H1 (cell line): ENCODE data around the gene RRP7A. TPM values are rescaled to one million over a fixed set of nuclear protein-coding genes. Genes with fewer than 3 reads are reported as not detected.
"Not testable (repeated sequence)": the region's sequence is repeated elsewhere in the genome, so short reads cannot be mapped to it uniquely, and the experiment has no call there.

Experiments used
- CTCF ChIA-PET: fragments of 300-600 bp; sonication (Branson Sonifier 250); formaldehyde crosslinking; loops from one replicate; lab custom pipeline; 2021; ENCODE audit not compliant: partially characterized antibody; lab: Charles Lee
- POLR2A ChIA-PET: fragments of 300-600 bp; sonication (Branson Sonifier 250); formaldehyde crosslinking; loops from one replicate; lab custom pipeline; 2021; ENCODE audit warnings: inconsistent platforms; ENCODE audit not compliant: partially characterized antibody; lab: Charles Lee
- DNase-seq, 2 experiments: peaks; one replicate each; pipeline versions ENCODE4 v3.0.0 to v3.0.0-alpha.2; 2010 to 2022; ENCODE audit warnings: low spot score in 2 of 2, low read depth in 1 of 2, mixed read lengths in 1 of 2
- FAIRE-seq: peaks from 2 replicates; lab custom pipeline; 2011; peaks lifted over from hg19 to GRCh38; lab: Jason Lieb, UNC
- H2AFZ ChIP-seq: 2 replicates; pipeline ENCODE4 v1.8.1; 2012; ENCODE audit warnings: low read length, inconsistent platforms
- H2AK5ac ChIP-seq: 2 replicates; pipeline ENCODE4 v1.6.1; 2013; ENCODE audit warnings: low read depth, low read length
- H2BK120ac ChIP-seq: replicated peaks from 2 replicates; pipeline ENCODE3; 2013; ENCODE audit warnings: low read depth, low read length, inconsistent platforms
- H2BK12ac ChIP-seq: 2 replicates; pipeline ENCODE4 v1.6.1; 2013; ENCODE audit warnings: low read depth, low read length
- H2BK15ac ChIP-seq: 2 replicates; pipeline ENCODE4 v1.6.1; 2013; ENCODE audit warnings: low read length
- H2BK20ac ChIP-seq: 2 replicates; pipeline ENCODE4 v1.6.1; 2013; ENCODE audit warnings: low read length
- H2BK5ac ChIP-seq: 2 replicates; pipeline ENCODE4 v1.6.1; 2013; ENCODE audit warnings: low read depth, low read length
- H3K14ac ChIP-seq: 2 replicates; pipeline ENCODE4 v1.6.1; 2013; ENCODE audit warnings: inconsistent platforms; ENCODE audit not compliant: insufficient read length
- H3K18ac ChIP-seq: 2 replicates; pipeline ENCODE4 v1.6.1; 2013; ENCODE audit warnings: low read length; ENCODE audit errors: extremely low read depth
- H3K23ac ChIP-seq: 2 replicates; pipeline ENCODE4 v1.6.1; 2013; ENCODE audit warnings: inconsistent platforms; ENCODE audit not compliant: insufficient read length
- H3K23me2 ChIP-seq: 2 replicates; pipeline ENCODE4 v1.6.1; 2013; ENCODE audit warnings: low read depth, low read length
- H3K27ac ChIP-seq: 2 replicates; pipeline ENCODE4 v1.6.1; 2011; ENCODE audit warnings: low read depth, low read length, inconsistent platforms
- H3K27me3 ChIP-seq, 4 experiments: replicated peaks in 1 of 4; 1 replicate in 1 of 4; 2 replicates in 3 of 4; pipeline versions ENCODE4 v1.6.1 to v1.8.1; 2011 to 2013; ENCODE audit warnings: low read length in 3 of 4, mild to moderate bottlenecking in 3 of 4, inconsistent platforms in 2 of 4, mixed read lengths in 2 of 4, moderate library complexity in 1 of 4; ENCODE audit not compliant: control insufficient read depth in 3 of 4, insufficient read depth in 3 of 4; ENCODE audit errors: extremely low read depth in 1 of 4
- H3K36me3 ChIP-seq, 4 experiments: 2 replicates each; pipeline versions ENCODE4 v1.6.1 to v1.8.1; 2011 to 2013; ENCODE audit warnings: mild to moderate bottlenecking in 4 of 4, low read length in 3 of 4, moderate library complexity in 2 of 4, control low read depth in 1 of 4, inconsistent platforms in 1 of 4; ENCODE audit not compliant: insufficient read depth in 4 of 4, control insufficient read depth in 2 of 4
- H3K4ac ChIP-seq: replicated peaks from 2 replicates; pipeline ENCODE3; 2013; ENCODE audit warnings: low read length, low read depth, mixed read lengths, inconsistent platforms; ENCODE audit not compliant: insufficient read length
- H3K4me1 ChIP-seq, 4 experiments: replicated peaks in 1 of 4; 1 replicate in 1 of 4; 2 replicates in 3 of 4; pipeline versions ENCODE4 v1.6.1 to v1.8.1; 2011 to 2013; ENCODE audit warnings: low read length in 3 of 4, inconsistent platforms in 2 of 4, mixed read lengths in 1 of 4; ENCODE audit not compliant: insufficient read depth in 4 of 4, control insufficient read depth in 3 of 4
- H3K4me2 ChIP-seq, 2 experiments: 2 replicates each; pipeline versions ENCODE4 v1.6.1 to v1.8.1; 2011 to 2013; ENCODE audit warnings: low read depth in 2 of 2, low read length in 2 of 2, control low read depth in 1 of 2, inconsistent platforms in 1 of 2, mild to moderate bottlenecking in 1 of 2; ENCODE audit not compliant: insufficient read depth in 1 of 2
- H3K4me3 ChIP-seq, 4 experiments: fragments of 200-600, 300-600 bp in 1 of 4; sonication (generic), shearing (Covaris generic), sonication (Bioruptor Twin) in 1 of 4; 2 replicates each; pipeline versions ENCODE4 v1.5.1 to v1.8.1; 2011 to 2016; ENCODE audit warnings: low read length in 4 of 4, low read depth in 3 of 4, control low read depth in 2 of 4, inconsistent platforms in 2 of 4, mild to moderate bottlenecking in 2 of 4, mixed read lengths in 1 of 4, moderate library complexity in 1 of 4; ENCODE audit not compliant: insufficient read depth in 2 of 4; ENCODE audit errors: extremely low read depth in 1 of 4
- H3K56ac ChIP-seq: replicated peaks from 2 replicates; pipeline ENCODE3; 2013; ENCODE audit warnings: low read depth, mild to moderate bottlenecking, mixed read lengths, low read length, inconsistent platforms; ENCODE audit not compliant: insufficient read length
- H3K79me1 ChIP-seq: 2 replicates; pipeline ENCODE4 v1.6.1; 2013; ENCODE audit warnings: low read depth, low read length, control low read depth
- H3K79me2 ChIP-seq, 2 experiments: 2 replicates each; pipeline versions ENCODE4 v1.6.1 to v1.8.1; 2012 to 2013; ENCODE audit warnings: low read length in 2 of 2, mild to moderate bottlenecking in 2 of 2, inconsistent platforms in 1 of 2; ENCODE audit not compliant: insufficient read depth in 2 of 2, control insufficient read depth in 1 of 2
- H3K9ac ChIP-seq, 4 experiments: replicated peaks in 1 of 4; 1 replicate in 1 of 4; 2 replicates in 3 of 4; pipeline versions ENCODE4 v1.6.1 to v1.8.1; 2011 to 2013; ENCODE audit warnings: low read depth in 3 of 4, low read length in 3 of 4, control low read depth in 2 of 4, mild to moderate bottlenecking in 2 of 4, moderate library complexity in 2 of 4, inconsistent platforms in 1 of 4; ENCODE audit errors: extremely low read depth in 1 of 4
- H3K9me3 ChIP-seq, 2 experiments: 2 replicates each; pipeline versions ENCODE4 v1.6.1 to v1.8.1; 2012 to 2013; ENCODE audit warnings: mild to moderate bottlenecking in 2 of 2, moderate library complexity in 2 of 2, control low read depth in 1 of 2, inconsistent platforms in 1 of 2, low read depth in 1 of 2, low read length in 1 of 2, mixed read lengths in 1 of 2; ENCODE audit not compliant: insufficient read depth in 2 of 2
- H4K20me1 ChIP-seq, 2 experiments: replicated peaks in 1 of 2; 2 replicates each; pipeline versions ENCODE3 to v1.8.1; 2011 to 2013; ENCODE audit warnings: inconsistent platforms in 2 of 2, low read length in 2 of 2, mild to moderate bottlenecking in 1 of 2; ENCODE audit not compliant: insufficient read depth in 2 of 2, control insufficient read depth in 1 of 2
- H4K5ac ChIP-seq: 2 replicates; pipeline ENCODE4 v1.6.1; 2013; ENCODE audit warnings: low read length, low read depth, mixed read lengths, inconsistent platforms; ENCODE audit not compliant: insufficient read length
- H4K8ac ChIP-seq: 2 replicates; pipeline ENCODE4 v1.8.0; 2013; ENCODE audit warnings: mild to moderate bottlenecking, moderate library complexity, low read length, inconsistent platforms; ENCODE audit not compliant: insufficient read depth; ENCODE audit errors: extremely low read depth
- H4K91ac ChIP-seq: replicated peaks from 2 replicates; pipeline ENCODE3; 2013; ENCODE audit warnings: low read length, mixed read lengths, inconsistent platforms; ENCODE audit not compliant: insufficient read length
- WGBS, 2 experiments: shearing (Covaris generic) in 1 of 2; methylation state at CpG; one replicate each; pipeline versions ENCODE4 v1.1.6 to v1.1.7; 2013 to 2015; ENCODE audit warnings: low lambda C conversion rate in 2 of 2, mixed read lengths in 2 of 2, inconsistent platforms in 1 of 2, low coverage in 1 of 2, missing lambda C conversion rate in 1 of 2; ENCODE audit not compliant: insufficient replicate concordance in 2 of 2, insufficient coverage in 1 of 2, insufficient read length in 1 of 2; ENCODE audit errors: extremely low coverage in 1 of 2, missing lambda C conversion rate in 1 of 2; 5-methylcytosine and 5-hydroxymethylcytosine counted together
- polyA plus RNA-seq, 7 experiments: library from polyadenylated mRNA; depleted of rRNA in 3 of 7; stranded (reverse) in 5 of 7; unstranded in 2 of 7; fragments of >200 nt in 5 of 7; fragments of 200-250 nt in 2 of 7; gene quantifications; 1 replicate in 5 of 7; 2 replicates in 1 of 7; 4 replicates in 1 of 7; pipeline versions ENCODE4 v1.2.1 to v1.2.3, GENCODE V29; 2011 to 2013; ENCODE audit warnings: missing spikeins in 2 of 7, mixed read lengths in 2 of 7
- total RNA-seq: library from RNA; stranded (reverse); fragmentation: NEBNext Ultra II Directional; extraction: Animal tissue kit (Norgen Biotek cat#: 25700); gene quantifications from 2 replicates; pipeline ENCODE4 v1.2.1, GENCODE V29; 2021

Gene RRP7A
- total and polyA plus RNA-seq, 2 of the 8 experiments (the other 6 are each of a cell fraction or from before 2014, with no cell fraction given): 18.4 to 49.0 TPM

DNA sequence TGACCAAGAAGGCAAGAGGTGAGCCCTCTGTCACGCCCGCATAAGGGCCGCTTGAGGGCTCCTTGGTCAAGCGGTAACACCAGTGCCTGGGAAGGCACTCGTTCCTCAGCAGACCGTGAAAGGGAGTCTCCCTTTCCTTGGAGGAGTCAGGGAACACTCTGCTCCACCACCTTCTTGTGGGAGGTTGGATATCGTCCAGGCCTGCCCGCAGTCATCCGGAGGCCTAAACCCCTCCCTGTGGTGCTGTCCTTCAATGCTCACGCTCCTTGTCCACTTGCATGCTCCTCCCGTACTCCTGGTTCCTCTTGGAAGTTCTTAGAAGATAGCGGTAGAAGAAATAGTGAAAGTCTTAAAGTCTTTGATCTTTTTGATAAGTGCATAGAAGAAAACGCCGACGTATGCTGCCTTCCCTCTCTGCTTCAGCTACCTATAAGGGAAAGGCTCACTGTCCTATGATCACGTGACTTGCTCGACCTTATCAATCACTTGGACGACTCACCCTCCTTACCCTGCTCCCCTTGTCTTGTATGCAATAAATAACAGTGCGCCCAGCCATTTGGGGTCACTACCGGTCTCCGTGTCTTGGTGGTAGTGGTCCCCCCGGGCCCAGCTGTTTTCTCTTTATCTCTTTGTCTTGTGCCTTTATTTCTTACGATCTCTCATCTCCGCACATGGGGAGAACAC, 11.9 kb upstream of the RRP7A start:
- H3K9me3 ChIP-seq, H2BK120ac ChIP-seq, H3K79me2 ChIP-seq, H2BK12ac ChIP-seq, H2BK15ac ChIP-seq, H3K56ac ChIP-seq, H3K79me1 ChIP-seq, H3K4ac ChIP-seq, H3K27me3 ChIP-seq, H3K14ac ChIP-seq, H3K4me3 ChIP-seq, H3K9ac ChIP-seq, H2AFZ ChIP-seq, H4K8ac ChIP-seq, POLR2A ChIA-PET, H3K4me2 ChIP-seq, H3K27ac ChIP-seq, H4K20me1 ChIP-seq, H3K4me1 ChIP-seq, FAIRE-seq, H2BK20ac ChIP-seq, H4K91ac ChIP-seq, DNase-seq, H2BK5ac ChIP-seq, H3K23me2 ChIP-seq, H4K5ac ChIP-seq, H3K18ac ChIP-seq, H2AK5ac ChIP-seq, H3K36me3 ChIP-seq, H3K23ac ChIP-seq: not testable (repeated sequence)
- CTCF ChIA-PET: interaction anchor here (2.7 to 5.1 kb wide), 2 partner anchors 11 to 30 kb away, joined by 9 to 31 read pairs; no protein-coding TSS in a partner anchor
- WGBS, 2 experiments: 93% methylated on average over 24 of the region's 24 CpGs; no CpG with 5 or more reads in 1 of the 2 experiments

DNA sequence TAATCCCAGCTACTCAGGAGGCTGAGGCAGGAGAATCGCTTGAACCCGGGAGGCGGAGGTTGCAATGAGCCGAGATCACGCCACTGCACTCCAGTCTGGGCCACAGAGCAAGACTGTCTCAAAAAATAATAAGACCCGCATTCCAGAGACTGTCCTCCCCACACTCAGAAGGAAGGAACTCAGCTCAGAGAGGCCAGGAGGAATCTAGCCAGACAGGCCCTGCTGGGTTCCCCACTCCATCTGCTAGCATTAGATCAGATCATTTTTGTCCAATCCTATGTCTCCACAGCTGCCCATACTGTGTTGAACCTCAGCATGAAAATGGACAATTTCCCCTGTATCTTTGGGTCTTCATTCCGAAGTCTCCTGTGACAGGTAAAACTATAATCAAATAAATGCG, 9.8 kb upstream of the RRP7A start:
- WGBS, 2 experiments: 98% methylated on average over 8 of the region's 8 CpGs; no CpG with 5 or more reads in 1 of the 2 experiments
- H2BK120ac ChIP-seq, H4K5ac ChIP-seq, H3K9me3 ChIP-seq, H2AK5ac ChIP-seq, FAIRE-seq, H3K36me3 ChIP-seq, DNase-seq, H3K27ac ChIP-seq, H3K18ac ChIP-seq, H4K91ac ChIP-seq, CTCF ChIA-PET, H3K9ac ChIP-seq, H3K27me3 ChIP-seq, H2BK5ac ChIP-seq, H4K8ac ChIP-seq, H3K23ac ChIP-seq, H3K14ac ChIP-seq, H2BK15ac ChIP-seq, H3K79me1 ChIP-seq, H3K4me2 ChIP-seq, H2BK20ac ChIP-seq, H3K4me1 ChIP-seq, H4K20me1 ChIP-seq, H3K79me2 ChIP-seq, H2BK12ac ChIP-seq, H3K4ac ChIP-seq, H3K4me3 ChIP-seq, POLR2A ChIA-PET, H2AFZ ChIP-seq, H3K23me2 ChIP-seq, H3K56ac ChIP-seq: not testable (repeated sequence)
